ENCODE data around the gene ANKRD12. TPM values are rescaled to one million over a fixed set of nuclear protein-coding genes. Genes with fewer than 3 reads are reported as not detected.

ANKRD12 gene
- total RNA-seq, 3 donors from 2014 or later = 47.7 to 66.9 (median 51.5) TPM

- intact Hi-C loops (cut with DNase I; ENCODE audit: low total_unique reads) = no loop called here
- Histone ChIP-seq H3K27ac (no peak overlapping the region), H3K27me3 (no peaks in the 10 kb centered on the region), H3K4me1 (no peaks in the 10 kb centered on the region), H3K36me3 (no peaks in the 10 kb centered on the region), H3K4me3 (no peak overlapping the region), H3K9me3 (no peaks in the 10 kb centered on the region)
- TF ChIP-seq POLR2AphosphoS5 (IDR thresholded peaks at IDR 0.05) (no peak), POLR2A (IDR thresholded peaks at IDR 0.05) (no peak), CTCF (IDR thresholded peaks at IDR 0.05) (no peak)
- DNase-seq (ENCODE audit: low spot score in 2 of 2) = no peak
These were observed 74.4 kb downstream of the ANKRD12 start for GRCh38 chr18:9210966-9211365.

- no peaks in the 10 kb centered on the region for H3K9me3 ChIP-seq
- H3K4me3 ChIP-seq = no peak overlapping the region
- peaks cover 4% of the 10 kb centered on the region for H3K36me3 ChIP-seq
- DNase-seq (ENCODE audit: low spot score in 2 of 2) = no peak
- H3K27ac ChIP-seq = no peak overlapping the region
- TF ChIP-seq CTCF (IDR thresholded peaks at IDR 0.05) (no peak), POLR2A (IDR thresholded peaks at IDR 0.05) (no peak), POLR2AphosphoS5 (IDR thresholded peaks at IDR 0.05) (no peak)
- intact Hi-C loops (cut with DNase I; ENCODE audit: low total_unique reads) = no loop called here
- H3K4me1 ChIP-seq = no peaks in the 10 kb centered on the region
- H3K27me3 ChIP-seq = no peaks in the 10 kb centered on the region
These were observed 75.4 kb downstream of the ANKRD12 start for GRCh38 chr18:9211955-9212354.

GRCh38 chr18:9215221-9215933, 78.8 kb downstream of the ANKRD12 start:
- Histone ChIP-seq H3K9me3 (no peaks in the 10 kb centered on the region), H3K4me3 (no peak overlapping the region), H3K36me3 (peaks cover 5% of the 10 kb centered on the region), H3K4me1 (no peaks in the 10 kb centered on the region), H3K27me3 (no peaks in the 10 kb centered on the region), H3K27ac (no peak overlapping the region)
- DNase-seq (ENCODE audit: low spot score in 2 of 2) = no peak
- intact Hi-C loops (cut with DNase I; ENCODE audit: low total_unique reads) = no loop called here
- TF ChIP-seq POLR2A (IDR thresholded peaks at IDR 0.05) = no peak
- TF ChIP-seq POLR2AphosphoS5 (IDR thresholded peaks at IDR 0.05) = no peak
- no peak for TF ChIP-seq CTCF (IDR thresholded peaks at IDR 0.05)

- H3K36me3 ChIP-seq = peaks cover 5% of the 10 kb centered on the region
- H3K4me1 ChIP-seq = no peaks in the 10 kb centered on the region
- intact Hi-C loops (cut with DNase I; ENCODE audit: low total_unique reads) = no loop called here
- no peak overlapping the region for H3K4me3 ChIP-seq
- TF ChIP-seq POLR2A (IDR thresholded peaks at IDR 0.05) (no peak), POLR2AphosphoS5 (IDR thresholded peaks at IDR 0.05) (no peak), CTCF (IDR thresholded peaks at IDR 0.05) (no peak)
- H3K27ac ChIP-seq = no peak overlapping the region
- DNase-seq (ENCODE audit: low spot score in 2 of 2) = no peak
- H3K9me3 ChIP-seq = no peaks in the 10 kb centered on the region
- no peaks in the 10 kb centered on the region for H3K27me3 ChIP-seq
These were observed 79.9 kb downstream of the ANKRD12 start for GRCh38 chr18:9216459-9216858.

- TF ChIP-seq POLR2A (IDR thresholded peaks at IDR 0.05) = no peak
- no peak for TF ChIP-seq POLR2AphosphoS5 (IDR thresholded peaks at IDR 0.05)
- no peak for TF ChIP-seq CTCF (IDR thresholded peaks at IDR 0.05)
- no peak for DNase-seq (ENCODE audit: low spot score in 2 of 2)
- Histone ChIP-seq H3K9me3 (no peaks in the 10 kb centered on the region), H3K4me1 (no peaks in the 10 kb centered on the region), H3K4me3 (no peak overlapping the region), H3K27ac (no peak overlapping the region), H3K27me3 (no peaks in the 10 kb centered on the region), H3K36me3 (peaks cover 5% of the 10 kb centered on the region)
- intact Hi-C loops (cut with DNase I; ENCODE audit: low total_unique reads) = no loop called here
These were observed 81.3 kb downstream of the ANKRD12 start for GRCh38 chr18:9217743-9218451.

All from breast epithelium (tissue), 4 donors.